Measurements from ENCODE around the gene HTR2A. TPM values are rescaled to one million over a fixed set of nuclear protein-coding genes. Genes with fewer than 3 reads are reported as not detected.
A peak's percentile ranks its signal among the peaks of the same experiment; 100 is the strongest.
"Not testable (repeated sequence)": the region's sequence is repeated elsewhere in the genome, so short reads cannot be mapped to it uniquely, and the experiment has no call there.

Gene HTR2A
- total RNA-seq, 2 experiments from 2014 or later = not detected

DNA sequence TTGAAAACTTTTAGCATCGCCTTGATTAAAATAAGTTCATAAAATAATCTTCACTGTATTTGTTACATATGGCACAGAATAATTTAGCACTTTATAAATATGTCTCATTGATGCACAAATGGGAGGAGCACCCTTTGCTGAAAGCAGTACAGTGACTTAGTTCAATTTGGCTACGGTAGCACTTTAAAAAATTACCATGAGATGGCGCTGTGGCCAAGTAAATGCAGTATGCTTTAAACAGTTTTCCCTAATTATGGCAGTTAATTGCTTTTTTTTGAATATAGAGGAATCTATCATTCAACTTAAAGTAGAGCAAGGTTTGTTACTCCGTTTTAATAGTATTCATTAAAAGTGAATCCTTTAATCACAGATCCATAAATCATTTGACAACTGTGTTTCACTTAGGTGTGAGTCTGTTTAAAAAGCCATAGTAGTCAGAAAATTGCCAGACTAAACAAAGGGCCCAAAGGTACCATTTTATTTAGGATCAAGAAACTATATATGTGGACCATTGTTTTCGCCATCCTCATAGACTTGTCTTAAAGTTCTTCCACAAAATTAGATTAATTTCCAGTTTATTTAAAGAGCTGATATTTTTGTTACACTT is 65.2 kb downstream of the HTR2A start:
- Mint-ChIP-seq H3K36me3 (no peaks in the 10 kb centered on the region), H3K27ac (no peak overlapping the region), H3K4me3 (no peak overlapping the region), H3K9me3 (no peaks in the 10 kb centered on the region), H3K4me1 (ENCODE audit: low read depth) (no peaks in the 10 kb centered on the region), H3K27me3 (no peaks in the 10 kb centered on the region)
- CTCF ChIA-PET = interaction anchor here (0.6 to 2.7 kb wide), 8 partner anchors 10 to 1937 kb away, joined by 3 to 16 read pairs (median 4); no protein-coding TSS in a partner anchor
- POLR2A ChIA-PET = no interaction called here
- DNase-seq = peak; percentile 24
- intact Hi-C loops (cut with micrococcal nuclease) = loop anchor here (1.0 kb wide), 1 partner anchor 943 kb away; no protein-coding TSS in a partner anchor

DNA sequence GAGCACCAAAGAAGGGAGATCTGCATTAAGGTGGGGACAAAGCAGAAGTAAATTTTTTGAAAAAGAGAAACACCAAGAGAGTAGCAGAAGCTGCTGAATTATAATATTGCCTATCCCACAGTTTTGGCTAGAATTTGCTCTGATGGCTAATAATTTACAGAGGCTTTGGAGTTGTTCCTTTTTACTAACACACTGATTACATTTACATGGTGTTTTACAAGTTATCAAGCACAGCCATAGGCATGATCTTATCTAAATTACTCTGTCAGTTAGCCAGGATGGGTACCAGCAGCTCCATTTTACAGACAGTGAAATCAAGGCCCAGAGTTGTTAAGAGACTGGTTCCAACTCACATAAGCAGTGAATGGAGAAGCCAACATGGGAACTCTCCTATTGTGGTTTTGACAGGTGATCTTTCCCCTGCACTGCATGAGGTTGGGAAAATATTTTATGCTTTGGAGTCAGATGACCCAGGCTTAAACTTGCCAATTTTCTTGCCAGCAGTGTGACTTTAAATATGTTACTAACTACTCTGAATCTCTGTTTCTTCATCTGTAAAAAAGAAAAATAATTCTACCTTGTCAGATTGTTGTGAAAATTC is 66.3 kb downstream of the HTR2A start:
- H3K36me3 Mint-ChIP-seq = no peaks in the 10 kb centered on the region
- H3K27me3 Mint-ChIP-seq = no peaks in the 10 kb centered on the region
- ChIA-PET POLR2A (no interaction called here), CTCF (interaction anchor here (1.1 to 2.7 kb wide), 2 partner anchors 12 to 944 kb away, joined by 4 to 16 read pairs; no protein-coding TSS in a partner anchor)
- no peak overlapping the region for H3K27ac Mint-ChIP-seq
- no peak for DNase-seq
- no peaks in the 10 kb centered on the region for H3K4me1 Mint-ChIP-seq (ENCODE audit: low read depth)
- H3K9me3 Mint-ChIP-seq = no peaks in the 10 kb centered on the region
- H3K4me3 Mint-ChIP-seq = no peak overlapping the region
- intact Hi-C loops (cut with micrococcal nuclease) = loop anchor here (1.0 kb wide), 1 partner anchor 944 kb away; no protein-coding TSS in a partner anchor

DNA sequence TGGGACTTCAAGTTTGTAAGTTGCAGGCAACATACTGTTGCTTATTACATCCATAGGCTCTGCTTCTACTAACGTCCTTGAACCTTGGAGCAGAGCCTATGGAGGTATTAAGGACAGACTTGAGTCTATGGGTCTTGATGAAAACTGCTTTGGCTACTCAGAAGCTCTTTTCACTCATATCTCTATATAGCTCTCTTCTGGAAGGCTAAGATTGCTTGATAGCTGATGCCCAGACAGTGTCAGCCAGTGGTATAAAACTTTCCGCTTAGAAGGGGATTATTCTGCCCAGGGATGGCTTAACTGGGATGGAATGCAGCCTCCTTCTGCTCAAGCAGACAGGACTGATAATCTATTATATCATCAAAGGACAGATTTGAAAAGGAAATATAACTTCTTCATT is 74.3 kb downstream of the HTR2A start:
- ChIA-PET POLR2A (no interaction called here), CTCF (no interaction called here)
- no peak overlapping the region for H3K27ac Mint-ChIP-seq

GRCh38 chr13:46817838-46818476 is 78.9 kb downstream of the HTR2A start:
- H3K27me3 Mint-ChIP-seq = peaks cover 4% of the 10 kb centered on the region
- no peak overlapping the region for H3K27ac Mint-ChIP-seq
- POLR2A ChIA-PET = no interaction called here
- CTCF ChIA-PET = interaction anchor here (1.3 kb wide), 1 partner anchor 13 kb away, joined by 4 read pairs; no protein-coding TSS in a partner anchor
- intact Hi-C loops (cut with micrococcal nuclease) = no loop called here
- DNase-seq = no peak
- H3K9me3 Mint-ChIP-seq = peaks cover 2% of the 10 kb centered on the region
- no peaks in the 10 kb centered on the region for H3K4me1 Mint-ChIP-seq (ENCODE audit: low read depth)
- H3K4me3 Mint-ChIP-seq = no peak overlapping the region
- H3K36me3 Mint-ChIP-seq = peaks cover 1% of the 10 kb centered on the region

More for the DNA sequence above, 74.3 kb downstream of the HTR2A start:
- intact Hi-C loops (cut with micrococcal nuclease) = no loop called here
- no peaks in the 10 kb centered on the region for H3K36me3 Mint-ChIP-seq
- no peak overlapping the region for H3K4me3 Mint-ChIP-seq
- H3K9me3 Mint-ChIP-seq = no peaks in the 10 kb centered on the region
- H3K27me3 Mint-ChIP-seq = peaks cover 4% of the 10 kb centered on the region
- DNase-seq = no peak
- H3K4me1 Mint-ChIP-seq (ENCODE audit: low read depth) = no peaks in the 10 kb centered on the region

GRCh38 chr13:46817095-46817494 is 79.8 kb downstream of the HTR2A start:
- Mint-ChIP-seq H3K27me3 (peaks cover 4% of the 10 kb centered on the region), H3K4me1 (ENCODE audit: low read depth) (no peaks in the 10 kb centered on the region), H3K36me3 (peaks cover 3% of the 10 kb centered on the region), H3K27ac (no peak overlapping the region), H3K9me3 (peaks cover 10% of the 10 kb centered on the region), H3K4me3 (no peak overlapping the region)
- DNase-seq = no peak
- POLR2A ChIA-PET = no interaction called here
- CTCF ChIA-PET = no interaction called here
- intact Hi-C loops (cut with micrococcal nuclease) = no loop called here

DNA sequence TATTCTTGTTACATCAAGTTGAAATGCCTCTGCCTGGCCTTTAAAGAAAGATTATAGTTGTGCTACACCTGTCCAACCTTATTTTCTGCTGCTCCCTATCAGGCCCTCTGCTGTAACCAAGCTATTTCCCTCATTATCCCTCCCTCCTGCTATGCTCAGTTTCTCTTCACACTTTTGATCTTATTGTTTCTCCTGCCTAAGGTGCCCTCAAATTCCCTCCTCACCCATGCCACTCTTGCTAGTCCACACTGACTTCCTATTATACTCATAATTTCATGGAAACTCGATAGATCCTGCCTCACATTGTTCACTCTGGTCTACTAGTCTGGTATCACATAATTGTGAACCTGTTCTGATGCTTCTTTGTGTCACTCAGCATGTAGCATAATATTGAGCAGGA is 80.5 kb downstream of the HTR2A start:
- H3K4me1 Mint-ChIP-seq (ENCODE audit: low read depth) = no peaks in the 10 kb centered on the region
- H3K27me3 Mint-ChIP-seq = peaks cover 4% of the 10 kb centered on the region
- ChIA-PET CTCF (no interaction called here), POLR2A (no interaction called here)
- H3K27ac Mint-ChIP-seq = no peak overlapping the region
- no peak for DNase-seq
- H3K4me3 Mint-ChIP-seq = no peak overlapping the region
- H3K36me3 Mint-ChIP-seq = peaks cover 3% of the 10 kb centered on the region
- peaks cover 17% of the 10 kb centered on the region for H3K9me3 Mint-ChIP-seq
- intact Hi-C loops (cut with micrococcal nuclease) = no loop called here

- CTCF ChIA-PET = no interaction called here
- H3K27ac Mint-ChIP-seq = no peak overlapping the region
- peaks cover 1% of the 10 kb centered on the region for H3K27me3 Mint-ChIP-seq
- no peak overlapping the region for H3K4me3 Mint-ChIP-seq
- peaks cover 18% of the 10 kb centered on the region for H3K9me3 Mint-ChIP-seq
- H3K36me3 Mint-ChIP-seq = peaks cover 3% of the 10 kb centered on the region
- intact Hi-C loops (cut with micrococcal nuclease) = no loop called here
- POLR2A ChIA-PET = no interaction called here
- no peak for DNase-seq
- no peaks in the 10 kb centered on the region for H3K4me1 Mint-ChIP-seq (ENCODE audit: low read depth)
Measured at GRCh38 chr13:46812301-46812797, 84.5 kb downstream of the HTR2A start.

DNA sequence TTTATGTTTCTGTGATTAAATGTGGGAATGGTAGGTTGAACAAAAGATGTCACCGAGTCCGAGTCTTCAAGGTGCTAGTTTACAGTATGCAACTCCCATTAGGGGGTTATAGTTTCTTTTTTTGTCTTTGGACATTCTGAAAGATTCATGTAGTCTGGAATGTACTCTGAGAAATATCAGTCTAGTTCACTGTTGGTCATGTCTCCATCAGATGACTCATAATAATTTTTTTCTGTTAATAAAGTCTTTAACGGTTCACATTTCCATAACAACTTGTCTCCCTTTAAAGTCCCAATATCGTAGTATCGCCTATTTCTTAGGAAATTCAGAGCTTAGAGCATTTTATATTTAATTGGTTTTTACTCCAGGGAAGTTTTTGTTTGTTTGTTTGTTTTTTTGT is 86.4 kb downstream of the HTR2A start:
- H3K27ac Mint-ChIP-seq = no peak overlapping the region
- DNase-seq = no peak
- H3K27me3 Mint-ChIP-seq = peaks cover 1% of the 10 kb centered on the region
- ChIA-PET POLR2A (no interaction called here), CTCF (no interaction called here)
- H3K4me3 Mint-ChIP-seq = no peak overlapping the region
- peaks cover 3% of the 10 kb centered on the region for H3K36me3 Mint-ChIP-seq
- no peaks in the 10 kb centered on the region for H3K4me1 Mint-ChIP-seq (ENCODE audit: low read depth)
- intact Hi-C loops (cut with micrococcal nuclease) = no loop called here
- peaks cover 18% of the 10 kb centered on the region for H3K9me3 Mint-ChIP-seq

DNA sequence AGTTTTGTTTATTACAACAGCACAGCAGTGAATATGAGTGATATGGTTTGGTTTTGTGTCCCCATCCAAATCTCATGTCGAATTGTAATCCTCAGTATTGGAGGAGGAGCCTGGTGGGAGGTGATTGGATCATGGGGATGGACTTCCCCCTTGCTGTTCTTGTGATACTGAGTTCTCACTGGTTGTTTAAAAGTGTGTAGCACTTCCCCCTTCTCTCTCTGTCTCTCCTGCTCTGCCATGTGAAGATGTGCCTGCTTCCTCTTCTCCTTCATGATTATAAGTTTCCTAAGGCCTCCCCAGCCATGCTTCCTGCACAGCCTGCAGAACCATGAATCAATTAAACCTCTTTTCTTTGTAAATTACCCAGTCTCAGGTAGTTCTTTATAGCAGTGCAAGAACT is 91.9 kb downstream of the HTR2A start:
- H3K36me3 Mint-ChIP-seq; POLR2A ChIA-PET; H3K4me1 Mint-ChIP-seq (ENCODE audit: low read depth); H3K9me3 Mint-ChIP-seq; H3K27ac Mint-ChIP-seq; DNase-seq; H3K4me3 Mint-ChIP-seq; H3K27me3 Mint-ChIP-seq; CTCF ChIA-PET; intact Hi-C loops (cut with micrococcal nuclease): not testable (repeated sequence)

- H3K27ac Mint-ChIP-seq = no peak overlapping the region
- intact Hi-C loops (cut with micrococcal nuclease) = no loop called here
- DNase-seq = no peak
- POLR2A ChIA-PET = no interaction called here
- H3K9me3 Mint-ChIP-seq = no peaks in the 10 kb centered on the region
- peaks cover 7% of the 10 kb centered on the region for H3K27me3 Mint-ChIP-seq
- H3K4me3 Mint-ChIP-seq = no peak overlapping the region
- no peaks in the 10 kb centered on the region for H3K4me1 Mint-ChIP-seq (ENCODE audit: low read depth)
- H3K36me3 Mint-ChIP-seq = no peaks in the 10 kb centered on the region
- CTCF ChIA-PET = no interaction called here
Measured at GRCh38 chr13:46804391-46804815, 92.5 kb downstream of the HTR2A start.

DNA sequence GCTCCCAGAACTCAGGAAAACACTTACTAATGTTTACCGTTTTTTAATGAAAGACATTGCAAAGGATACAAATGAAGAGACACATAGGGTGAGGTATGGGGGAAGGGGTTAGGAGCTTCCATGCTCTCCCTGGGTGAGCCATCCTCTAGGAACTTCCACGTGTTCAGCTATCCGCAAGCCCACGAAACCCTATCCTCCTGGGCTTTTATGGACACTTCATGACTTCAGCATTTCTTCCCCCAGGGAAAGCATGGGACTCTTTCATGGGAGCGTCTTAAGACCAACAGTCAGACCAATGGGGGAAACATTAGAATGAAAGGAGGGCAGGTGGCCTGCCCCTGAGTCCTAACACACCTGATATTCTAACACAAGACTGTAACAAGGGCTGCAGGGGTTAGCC is 93.3 kb downstream of the HTR2A start:
- Mint-ChIP-seq H3K27me3 (peaks cover 7% of the 10 kb centered on the region), H3K27ac (no peak overlapping the region), H3K36me3 (no peaks in the 10 kb centered on the region), H3K4me3 (no peak overlapping the region), H3K4me1 (ENCODE audit: low read depth) (no peaks in the 10 kb centered on the region), H3K9me3 (no peaks in the 10 kb centered on the region)
- intact Hi-C loops (cut with micrococcal nuclease) = no loop called here
- POLR2A ChIA-PET = no interaction called here
- no peak for DNase-seq
- CTCF ChIA-PET = no interaction called here

DNA sequence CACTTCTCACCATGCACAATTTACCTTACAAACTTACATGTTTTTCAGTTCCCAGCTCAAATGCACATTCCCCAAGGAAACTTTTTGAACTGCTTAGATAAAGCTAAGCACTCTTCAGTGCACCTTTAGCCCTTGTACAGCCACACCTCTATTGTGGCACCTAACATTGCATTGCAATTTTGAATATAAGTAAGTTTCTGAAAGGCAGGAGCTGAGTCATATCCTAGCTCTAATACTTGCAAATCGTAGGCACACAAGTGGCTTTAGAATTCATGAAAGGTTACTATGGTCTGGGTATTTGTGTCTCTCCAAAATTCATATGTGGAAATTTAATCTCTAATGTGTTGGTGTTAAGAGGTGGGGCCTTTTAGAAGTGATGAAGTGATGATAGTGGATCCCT is 95.0 kb downstream of the HTR2A start:
- ChIA-PET CTCF (interaction anchor here (2.1 kb wide), 1 partner anchor 250 kb away, joined by 4 read pairs; no protein-coding TSS in a partner anchor), POLR2A (no interaction called here)
- H3K4me3 Mint-ChIP-seq = no peak overlapping the region
- no peak for DNase-seq
- no peaks in the 10 kb centered on the region for H3K36me3 Mint-ChIP-seq
- H3K27me3 Mint-ChIP-seq = peaks cover 6% of the 10 kb centered on the region
- intact Hi-C loops (cut with micrococcal nuclease) = no loop called here
- no peaks in the 10 kb centered on the region for H3K9me3 Mint-ChIP-seq
- peaks cover 9% of the 10 kb centered on the region for H3K4me1 Mint-ChIP-seq (ENCODE audit: low read depth)
- no peak overlapping the region for H3K27ac Mint-ChIP-seq

Data from activated CD4-positive, alpha-beta memory T cell treated with anti-CD3 and anti-CD28 coated beads for 36 hours (primary cell).